ENCODE measurements around the gene EMC1. TPM values are rescaled to one million over a fixed set of nuclear protein-coding genes. Genes with fewer than 3 reads are reported as not detected.

EMC1 gene
- total RNA-seq, 1 experiment from 2014 or later = 60.0 TPM

DNA sequence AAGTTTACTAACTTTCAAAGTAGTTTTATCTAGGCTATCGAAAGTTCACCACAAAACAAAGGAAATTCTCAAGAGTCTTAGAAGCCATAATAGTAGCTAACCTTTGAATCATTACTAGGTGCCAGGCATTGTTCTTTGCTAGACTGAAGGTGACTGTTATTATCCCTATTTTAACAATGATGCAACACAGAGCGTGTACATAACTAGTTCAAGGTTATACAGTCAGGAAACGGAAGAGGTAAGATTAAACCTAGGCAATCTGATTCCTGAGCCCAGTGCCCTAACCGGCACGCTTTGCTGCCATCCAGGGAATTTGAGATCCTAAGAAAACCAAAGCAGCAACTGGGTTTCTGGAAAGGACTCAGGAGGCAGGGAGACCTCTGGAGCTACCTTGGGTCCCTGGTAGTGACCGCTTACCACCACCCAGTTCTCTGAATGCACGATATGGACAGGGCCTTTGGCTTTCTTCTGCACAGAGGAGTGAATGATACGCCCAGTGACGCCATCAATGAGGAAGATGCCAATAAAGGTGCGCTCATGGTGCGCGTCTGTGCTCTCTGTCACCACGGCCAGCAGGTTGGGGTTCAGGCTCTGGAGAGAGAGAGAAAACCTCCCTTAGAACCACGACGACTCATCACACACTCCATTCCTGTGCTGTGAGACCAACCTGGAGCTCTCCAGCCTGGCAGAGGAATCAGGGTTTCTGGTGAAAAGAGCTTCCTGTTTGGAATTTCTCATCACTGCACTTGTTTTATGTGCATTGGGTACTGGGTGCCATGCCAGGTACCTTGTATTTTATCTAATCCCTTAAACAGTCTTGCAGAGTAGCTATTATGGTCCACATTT, 28.1 kb downstream of the EMC1 start:
- H3K23ac ChIP-seq (ENCODE audit: insufficient read length, low read depth, low read length) = no peak overlapping the region
- Mint-ChIP-seq H3K27me3 (ENCODE audit: low read depth) (no peaks in the 10 kb centered on the region), H3K27ac (no peak overlapping the region; a peak in 1 of 7 replicates), H3K4me1 (no peaks in the 10 kb centered on the region), H3K36me3 (ENCODE audit: insufficient read depth in 1 of 3, low read depth in 3 of 3) (peaks cover 42 to 95% (median 76%) of the 10 kb centered on the region in 3 experiments; a peak in 6 of 7 replicates), H3K9me3 (no peaks in the 10 kb centered on the region), H3K4me3 (no peak overlapping the region)
- no peak overlapping the region for H2AFZ ChIP-seq (ENCODE audit: low read length)
- H3K27ac ChIP-seq (ENCODE audit: insufficient read length, low read depth, low read length) = no peak overlapping the region
- H2BK12ac ChIP-seq (ENCODE audit: insufficient read length, low read depth, low read length) = no peak overlapping the region
- no peak overlapping the region for H2BK5ac ChIP-seq (ENCODE audit: insufficient read length, low read length)
- no peak overlapping the region for H2BK120ac ChIP-seq (ENCODE audit: low read depth, low read length, poor library complexity, severe bottlenecking)
- no peak overlapping the region for H3K4ac ChIP-seq (ENCODE audit: low read depth, low read length)
- no CpG with 5 or more reads among the region's 15 CpGs for WGBS (ENCODE audit: extremely low coverage, insufficient read length, low lambda C conversion rate)
- no peak overlapping the region for H2BK15ac ChIP-seq (ENCODE audit: low read depth, low read length)
- H3K56ac ChIP-seq (ENCODE audit: insufficient read length, low read depth, low read length) = no peak overlapping the region
- H4K20me1 ChIP-seq (ENCODE audit: control insufficient read depth, insufficient read depth, insufficient read length) = no peaks in the 10 kb centered on the region
- DNase-seq = no peak
- H3K9me3 ChIP-seq (ENCODE audit: control insufficient read depth, low read depth, low read length) = no peaks in the 10 kb centered on the region
- TF ChIP-seq, protein P1, sequence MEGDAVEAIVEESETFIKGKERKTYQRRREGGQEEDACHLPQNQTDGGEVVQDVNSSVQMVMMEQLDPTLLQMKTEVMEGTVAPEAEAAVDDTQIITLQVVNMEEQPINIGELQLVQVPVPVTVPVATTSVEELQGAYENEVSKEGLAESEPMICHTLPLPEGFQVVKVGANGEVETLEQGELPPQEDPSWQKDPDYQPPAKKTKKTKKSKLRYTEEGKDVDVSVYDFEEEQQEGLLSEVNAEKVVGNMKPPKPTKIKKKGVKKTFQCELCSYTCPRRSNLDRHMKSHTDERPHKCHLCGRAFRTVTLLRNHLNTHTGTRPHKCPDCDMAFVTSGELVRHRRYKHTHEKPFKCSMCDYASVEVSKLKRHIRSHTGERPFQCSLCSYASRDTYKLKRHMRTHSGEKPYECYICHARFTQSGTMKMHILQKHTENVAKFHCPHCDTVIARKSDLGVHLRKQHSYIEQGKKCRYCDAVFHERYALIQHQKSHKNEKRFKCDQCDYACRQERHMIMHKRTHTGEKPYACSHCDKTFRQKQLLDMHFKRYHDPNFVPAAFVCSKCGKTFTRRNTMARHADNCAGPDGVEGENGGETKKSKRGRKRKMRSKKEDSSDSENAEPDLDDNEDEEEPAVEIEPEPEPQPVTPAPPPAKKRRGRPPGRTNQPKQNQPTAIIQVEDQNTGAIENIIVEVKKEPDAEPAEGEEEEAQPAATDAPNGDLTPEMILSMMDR (conservative IDR thresholded peaks at IDR 0.05) = no peak
- no peaks in the 10 kb centered on the region for H3K79me2 ChIP-seq (ENCODE audit: insufficient read depth, low read length)
- no peak overlapping the region for H3T11ph ChIP-seq (ENCODE audit: low read length)
- no peaks in the 10 kb centered on the region for H3K4me1 ChIP-seq (ENCODE audit: insufficient read depth, low read length)
- H3K18ac ChIP-seq (ENCODE audit: insufficient read length, low read depth, low read length) = no peak overlapping the region
- no peak overlapping the region for H4K91ac ChIP-seq (ENCODE audit: insufficient read length, low read depth, low read length)
- H3K23me2 ChIP-seq (ENCODE audit: insufficient read length, low read depth, low read length, poor library complexity, severe bottlenecking) = no peaks in the 10 kb centered on the region
- no peak overlapping the region for H3K4me2 ChIP-seq (ENCODE audit: insufficient read depth, insufficient read length, low read length)
- no peak overlapping the region for H4K5ac ChIP-seq (ENCODE audit: insufficient read length, low read depth, low read length)
- no peak overlapping the region for H3K9ac ChIP-seq (ENCODE audit: extremely low read depth, insufficient read length, low read length)
- H4K8ac ChIP-seq (replicated peaks; ENCODE audit: insufficient read length, low read depth, low read length) = no peak overlapping the region
- H2BK20ac ChIP-seq (ENCODE audit: low read depth, low read length, poor library complexity, severe bottlenecking) = no peak overlapping the region
- H3K27me3 ChIP-seq (ENCODE audit: insufficient read depth, low read length) = no peaks in the 10 kb centered on the region
- H2AK5ac ChIP-seq (ENCODE audit: insufficient read length, low read length) = no peak overlapping the region
- no peaks in the 10 kb centered on the region for H3K79me1 ChIP-seq (ENCODE audit: insufficient read depth, low read depth, low read length, poor library complexity, severe bottlenecking)
- H3K14ac ChIP-seq (ENCODE audit: insufficient read depth, low read length) = no peak overlapping the region

All from H9 (cell line).